GM18499 (cell line): Measurements from ENCODE around the gene BAZ2B.
"Not testable (repeated sequence)": the region's sequence is repeated elsewhere in the genome, so short reads cannot be mapped to it uniquely, and the experiment has no call there.

Experiments
- ATAC-seq: cut with Tn5 transposase; IDR thresholded peaks from one replicate; pipeline ENCODE4 v1.9.1; 2021; ENCODE audit warnings: moderate number of reproducible peaks; ENCODE audit not compliant: insufficient read depth, unreplicated experiment

The BAZ2B gene

DNA sequence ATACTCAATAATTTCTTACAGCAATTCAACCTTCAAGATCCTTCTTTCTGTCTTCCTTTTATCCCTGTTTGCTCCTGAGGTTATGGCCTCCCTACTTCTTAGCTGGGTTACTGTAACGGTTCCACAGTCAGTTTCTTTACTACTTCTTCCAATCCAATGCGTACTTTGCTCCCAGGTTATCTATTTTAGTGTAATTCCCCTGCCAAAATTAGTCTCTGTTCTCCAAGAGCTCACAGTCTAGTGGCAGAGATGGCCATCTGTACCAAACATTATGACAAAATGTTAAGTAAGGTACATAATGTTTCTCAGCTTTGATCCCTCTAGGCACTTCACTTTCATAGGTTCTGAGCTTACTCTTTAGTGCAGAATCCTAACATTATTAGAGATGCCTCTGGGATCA, 244.8 kb downstream of the BAZ2B start:
- ATAC-seq: no peak

DNA sequence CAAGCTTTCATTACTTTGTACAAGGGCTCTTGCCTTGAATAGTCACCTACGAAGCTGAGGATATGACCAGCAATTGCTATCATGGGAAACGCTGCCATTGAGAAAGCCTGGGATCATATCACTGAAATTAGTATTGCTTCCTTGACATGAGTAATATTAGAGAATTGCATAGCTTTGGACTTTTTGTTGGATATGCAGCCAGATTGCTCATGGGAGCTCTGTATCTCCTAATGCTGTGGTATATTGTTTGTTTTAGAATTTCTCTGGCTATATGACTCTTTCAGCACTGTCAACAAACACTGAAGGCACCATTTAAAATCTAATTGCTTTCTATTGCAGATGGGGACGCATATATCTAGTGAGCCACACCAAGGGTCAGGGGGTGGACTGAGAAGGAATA, 249.8 kb downstream of the BAZ2B start:
- ATAC-seq: no peak

DNA sequence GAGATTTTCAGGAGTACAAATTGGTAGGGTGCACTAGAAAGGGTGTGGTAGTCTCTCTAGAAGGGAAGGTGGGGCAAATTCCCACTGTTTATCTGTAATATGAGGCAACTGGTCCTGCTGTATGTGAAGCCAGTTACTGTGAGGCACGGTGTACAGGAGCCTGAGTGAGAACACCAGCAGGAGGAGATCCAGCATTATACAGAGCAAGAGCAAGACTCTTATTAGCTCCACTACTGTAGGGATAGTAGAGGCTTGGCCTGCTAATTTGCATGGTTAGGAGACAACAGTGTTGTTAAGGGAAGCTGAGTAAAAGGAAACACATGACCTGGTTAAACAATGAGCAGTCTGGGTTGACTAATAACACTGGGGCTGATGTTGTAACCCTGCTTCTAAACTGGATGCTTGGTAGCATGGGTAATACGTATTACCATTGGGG, 253.5 kb downstream of the BAZ2B start:
- ATAC-seq: no peak

DNA sequence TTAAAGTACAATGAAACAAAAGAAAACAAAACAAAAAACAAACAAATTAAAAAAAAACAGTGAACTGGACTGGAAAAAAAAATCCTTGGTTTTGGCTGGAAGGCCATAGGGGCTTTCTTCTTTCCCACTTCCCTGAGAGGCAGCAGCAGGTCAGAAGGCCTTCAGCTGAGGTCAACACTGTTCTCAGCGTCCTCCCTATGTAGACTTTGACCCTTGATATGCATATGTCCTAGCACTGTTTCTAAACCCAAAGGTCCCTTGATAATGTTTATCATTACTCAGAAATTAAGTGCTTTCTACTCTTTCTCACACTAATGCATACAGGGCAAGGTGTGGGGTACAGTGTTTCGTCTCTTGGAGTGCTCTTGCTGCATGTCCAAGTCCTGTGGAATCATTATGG, 254.3 kb downstream of the BAZ2B start:
- ATAC-seq: no peak

DNA sequence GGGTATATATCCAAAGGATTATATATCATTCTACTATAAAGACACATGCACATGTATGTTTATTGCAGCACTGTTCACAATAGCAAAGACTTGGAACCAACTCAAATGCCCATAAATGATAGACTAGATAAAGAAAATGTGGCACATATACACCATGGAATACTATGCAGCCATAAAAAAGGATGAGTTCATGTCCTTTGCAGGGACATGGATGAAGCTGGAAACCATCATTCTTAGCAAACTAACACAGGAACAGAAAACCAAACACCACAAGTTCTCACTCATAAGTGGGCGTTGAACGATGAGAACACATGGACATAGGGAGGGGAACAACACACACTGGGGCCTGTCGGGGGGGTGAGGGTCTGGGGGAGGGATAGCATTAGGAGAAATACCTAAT, 254.7 kb downstream of the BAZ2B start:
- not testable (repeated sequence) for ATAC-seq

DNA sequence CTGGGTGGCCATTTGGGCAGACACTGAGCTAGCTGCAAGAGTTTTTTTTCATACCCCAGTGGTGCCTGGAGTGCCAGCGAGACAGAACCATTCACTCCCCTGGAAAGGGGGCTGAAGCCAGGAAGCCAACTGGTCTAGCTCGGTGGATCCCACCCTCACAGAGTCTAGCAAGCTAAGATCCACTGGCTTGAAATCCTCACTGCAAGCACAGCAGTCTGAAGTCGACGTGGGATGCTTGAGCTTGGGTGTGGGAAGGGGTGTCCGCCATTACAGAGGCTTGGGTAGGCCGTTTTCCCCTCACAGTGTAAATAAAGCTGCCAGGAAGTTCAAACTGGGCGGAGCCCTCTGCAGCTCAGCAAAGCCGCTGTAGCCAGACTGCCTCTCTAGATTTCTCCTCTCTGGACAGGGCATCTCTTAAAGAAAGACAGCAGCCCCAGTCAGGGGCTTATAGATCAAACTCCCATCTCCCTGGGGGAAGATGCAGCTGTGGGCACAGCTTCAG, 260.2 kb downstream of the BAZ2B start:
- ATAC-seq: no peak

DNA sequence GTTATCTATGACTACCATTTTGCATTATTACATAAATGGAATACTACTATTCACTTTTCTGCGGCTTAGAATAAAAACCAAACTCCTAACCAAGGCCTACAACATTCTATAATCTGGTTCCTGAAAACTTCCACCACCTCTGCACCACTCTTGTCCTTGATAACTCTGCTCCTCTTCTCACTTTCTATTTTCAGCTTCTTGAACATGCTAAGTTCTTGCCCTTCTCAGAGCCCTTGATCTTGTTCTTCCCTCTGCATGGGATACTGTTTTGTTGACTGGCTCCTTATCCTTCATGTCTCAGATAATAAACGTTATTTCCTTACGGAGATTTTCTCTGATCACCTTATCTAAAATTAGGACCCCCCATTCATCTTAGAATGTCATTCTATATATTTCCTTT, 264.4 kb downstream of the BAZ2B start:
- no peak for ATAC-seq

DNA sequence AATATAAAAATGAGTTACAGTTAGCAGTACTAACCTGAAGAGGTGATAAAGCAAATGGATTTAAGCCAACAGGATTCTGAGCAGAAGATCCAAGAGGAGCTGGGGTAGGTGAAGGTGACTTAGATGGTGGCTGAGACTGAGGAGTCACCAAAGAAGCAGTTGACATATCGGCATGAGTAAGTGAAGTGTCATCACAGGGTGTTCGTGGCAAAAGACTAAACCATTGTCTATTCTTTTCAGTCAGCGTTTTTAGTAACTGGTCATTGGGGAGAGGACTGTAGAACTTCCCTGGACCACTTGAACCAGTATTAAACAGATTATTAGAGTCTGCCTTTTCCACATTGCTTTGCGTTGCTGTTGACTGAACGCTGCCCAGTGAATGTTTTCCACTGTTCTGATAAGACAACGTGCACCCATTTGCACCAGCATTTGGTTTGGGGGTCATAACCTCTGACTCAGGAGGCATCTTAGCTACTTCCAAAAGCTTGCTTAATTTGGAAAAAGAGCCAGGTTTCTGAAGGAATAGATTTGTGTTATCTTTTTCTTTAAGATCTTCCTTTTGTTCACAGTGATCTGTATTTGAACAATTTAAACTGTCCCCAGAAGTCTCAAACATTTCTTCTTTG, 266.6 kb downstream of the BAZ2B start:
- ATAC-seq: no peak

DNA sequence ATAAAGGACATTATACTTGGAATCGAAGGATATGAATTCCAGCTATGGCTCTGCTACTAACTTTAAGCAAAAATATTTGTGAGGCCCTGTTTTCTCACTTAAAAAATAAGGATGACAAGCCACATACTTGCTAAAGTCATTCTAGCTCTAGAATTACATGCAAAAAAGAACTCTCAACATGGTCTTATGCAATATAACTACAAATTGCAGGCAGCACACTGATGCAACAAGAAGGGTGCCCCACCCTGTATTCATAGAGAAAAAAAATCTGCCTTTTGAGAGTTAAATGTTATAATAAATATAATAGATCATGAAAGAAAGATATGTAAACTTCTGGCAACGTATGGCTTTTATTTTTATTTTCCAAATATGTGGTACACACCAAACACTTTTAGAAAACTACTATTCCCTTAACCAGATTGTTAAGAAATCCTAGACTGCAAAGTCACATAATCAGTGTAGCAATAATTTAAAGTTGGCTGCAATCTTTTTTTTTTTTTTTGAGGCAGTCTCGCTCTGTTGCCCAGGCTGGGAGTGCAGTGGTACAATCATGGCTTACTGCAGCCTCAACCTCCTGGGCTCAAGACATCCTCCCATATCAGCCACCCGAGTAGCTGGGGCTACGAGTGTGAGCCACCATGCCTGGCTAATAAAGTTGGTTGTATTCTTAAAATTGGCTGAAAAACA, 289.6 kb downstream of the BAZ2B start:
- no peak for ATAC-seq

DNA sequence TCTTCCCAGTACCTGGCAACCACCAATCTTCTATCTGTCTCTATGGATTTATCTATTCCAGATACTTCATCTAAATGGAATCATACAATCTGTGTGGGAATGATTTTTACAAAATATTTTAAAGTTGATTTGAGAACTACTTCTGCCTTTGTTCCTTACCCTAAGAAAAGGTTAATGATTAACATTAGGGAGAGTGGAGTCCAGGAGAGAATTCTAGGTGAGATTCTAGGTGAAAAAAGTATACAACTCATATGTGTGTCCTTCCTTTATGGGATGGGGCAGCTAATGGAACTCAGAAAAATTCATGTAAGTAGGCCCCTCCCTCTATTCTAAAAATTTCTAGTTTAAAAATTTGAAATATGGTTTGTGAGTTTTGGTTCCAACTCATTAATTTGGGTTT, 293.9 kb downstream of the BAZ2B start:
- no peak for ATAC-seq

DNA sequence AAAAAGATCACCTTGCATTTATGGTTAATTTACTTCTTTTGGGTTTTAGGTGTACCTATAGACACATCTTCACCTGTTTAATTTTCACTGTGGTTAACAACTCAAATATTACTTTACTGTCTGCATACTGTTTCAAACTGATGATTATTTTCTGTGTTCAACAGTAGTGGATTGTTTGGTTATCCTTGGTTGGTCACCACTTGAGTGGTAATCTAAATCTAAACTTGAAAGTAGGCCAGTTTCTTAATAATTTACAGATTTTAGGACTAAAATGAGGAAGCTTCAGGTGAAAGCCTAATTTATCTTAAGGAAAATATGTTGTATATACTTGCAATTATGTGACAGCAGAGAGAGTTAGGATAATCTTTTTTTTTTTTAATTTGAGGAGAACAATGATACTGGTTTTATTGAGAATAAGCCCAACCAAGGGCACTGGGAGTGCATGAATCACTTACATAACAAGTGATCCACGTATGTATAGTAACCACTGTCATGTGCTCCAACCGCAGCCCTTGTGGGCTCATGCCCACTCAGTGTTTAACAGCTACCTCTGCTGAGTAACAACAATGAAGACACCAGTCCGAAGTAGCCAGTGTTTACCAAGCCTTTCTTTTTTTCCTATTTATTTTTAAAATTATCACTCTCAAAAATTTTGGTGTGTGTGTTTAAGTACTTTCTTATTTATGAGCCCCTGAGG, 298.8 kb downstream of the BAZ2B start:
- no peak for ATAC-seq

DNA sequence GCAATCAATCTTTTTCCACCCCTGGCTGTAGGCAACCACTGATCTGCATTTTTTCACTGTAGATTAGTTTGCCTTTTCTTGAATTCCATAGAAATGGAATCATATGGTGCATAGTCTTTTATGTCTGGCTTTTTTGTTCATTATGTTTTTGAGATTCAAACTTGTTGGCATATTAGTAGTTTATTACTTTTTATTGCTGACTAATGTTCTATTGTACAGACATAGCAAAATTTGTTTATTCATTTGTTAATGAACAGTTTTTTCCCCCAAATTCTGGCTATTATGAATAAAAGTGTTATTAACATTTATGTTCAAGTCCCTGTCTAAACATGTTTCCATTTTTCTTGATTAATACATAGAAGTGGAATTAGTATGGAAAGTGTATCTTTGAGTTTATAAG, 308.4 kb downstream of the BAZ2B start:
- ATAC-seq: no peak

DNA sequence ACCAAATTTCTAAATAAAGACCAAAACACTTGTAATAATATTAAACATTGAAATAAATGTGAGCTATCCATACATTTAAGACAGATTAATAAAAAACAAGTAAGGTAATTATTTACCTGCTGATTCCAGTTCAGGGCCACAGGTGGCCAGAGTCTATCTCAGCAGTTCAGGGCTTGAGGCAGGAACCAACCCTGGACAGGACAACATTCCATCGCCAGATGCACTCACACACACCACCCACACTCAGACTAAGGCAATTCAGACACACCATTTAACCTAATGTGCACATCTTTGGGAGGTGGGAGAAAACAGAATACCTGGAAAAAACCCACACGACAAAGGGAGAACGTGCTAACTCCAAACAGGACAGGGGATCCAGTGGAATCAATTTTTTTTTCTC, 315.8 kb downstream of the BAZ2B start:
- no peak for ATAC-seq

DNA sequence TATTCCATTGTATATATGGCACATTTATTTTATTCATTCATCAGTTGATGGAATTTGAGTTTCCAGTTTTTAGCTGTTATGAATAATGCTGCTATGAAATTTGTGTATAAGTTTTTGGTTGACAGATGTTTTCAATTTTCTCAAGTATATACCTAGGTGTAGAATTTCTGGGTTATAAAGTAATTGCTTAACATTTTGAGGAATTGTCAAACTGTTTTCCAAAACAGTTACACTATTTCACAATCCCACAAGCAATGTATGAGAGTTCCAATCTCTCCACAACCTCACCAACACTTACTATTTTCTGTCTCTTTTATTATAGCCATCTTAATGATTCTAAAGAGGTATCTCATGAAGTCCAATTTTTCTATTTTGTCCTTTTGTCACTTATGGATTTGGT, 317.4 kb downstream of the BAZ2B start:
- ATAC-seq: no peak

DNA sequence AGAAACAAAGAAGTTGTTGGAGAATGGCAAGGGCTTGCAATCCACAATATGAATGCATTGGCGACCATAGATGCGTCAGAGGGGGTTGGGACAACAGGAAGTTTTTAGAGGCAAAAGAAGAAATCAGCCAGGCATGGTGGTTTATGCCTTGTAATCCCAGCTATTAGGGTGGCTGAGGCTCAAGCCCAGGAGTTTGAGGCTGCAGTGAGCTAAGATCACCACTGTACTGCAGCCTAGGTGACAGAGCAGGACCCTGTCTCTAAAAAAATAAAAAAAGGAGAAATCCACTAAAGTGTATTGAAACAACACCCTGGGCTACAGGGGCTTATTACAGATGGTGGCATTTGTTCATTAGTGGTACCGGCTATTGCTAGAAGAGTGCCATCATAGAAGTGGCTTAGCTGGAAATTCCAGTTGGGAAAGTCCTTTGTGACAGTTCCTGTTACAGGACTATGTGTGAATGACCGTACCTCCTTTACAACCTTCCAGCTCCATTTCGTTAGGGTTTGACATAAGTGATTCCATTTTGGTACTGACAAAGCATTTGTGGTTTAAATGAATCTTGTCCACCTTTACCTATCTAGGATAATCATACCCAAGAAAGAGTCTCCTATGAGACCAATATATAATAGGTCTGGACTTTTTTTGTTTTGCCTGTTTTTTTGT, 319.2 kb downstream of the BAZ2B start:
- no peak for ATAC-seq

DNA sequence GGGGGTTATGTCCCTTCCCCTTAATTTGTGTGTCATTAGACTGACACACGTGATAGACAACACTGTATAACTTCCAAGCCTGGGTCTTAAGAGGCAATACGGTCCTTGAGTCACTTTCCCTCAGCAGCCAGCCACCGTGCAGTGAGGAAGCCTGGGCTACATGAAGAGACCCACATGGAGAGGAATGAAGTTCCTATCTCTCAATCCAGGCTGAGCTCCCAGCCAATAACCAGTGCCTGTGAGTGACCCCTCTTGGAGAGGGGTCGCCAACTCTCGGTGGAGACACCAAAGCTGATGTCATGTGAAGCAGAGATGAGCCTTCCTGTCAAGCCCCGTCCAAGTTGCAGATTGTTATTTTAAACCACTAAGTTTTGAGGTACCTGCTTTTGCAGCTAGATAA, 324.2 kb downstream of the BAZ2B start:
- no peak for ATAC-seq

DNA sequence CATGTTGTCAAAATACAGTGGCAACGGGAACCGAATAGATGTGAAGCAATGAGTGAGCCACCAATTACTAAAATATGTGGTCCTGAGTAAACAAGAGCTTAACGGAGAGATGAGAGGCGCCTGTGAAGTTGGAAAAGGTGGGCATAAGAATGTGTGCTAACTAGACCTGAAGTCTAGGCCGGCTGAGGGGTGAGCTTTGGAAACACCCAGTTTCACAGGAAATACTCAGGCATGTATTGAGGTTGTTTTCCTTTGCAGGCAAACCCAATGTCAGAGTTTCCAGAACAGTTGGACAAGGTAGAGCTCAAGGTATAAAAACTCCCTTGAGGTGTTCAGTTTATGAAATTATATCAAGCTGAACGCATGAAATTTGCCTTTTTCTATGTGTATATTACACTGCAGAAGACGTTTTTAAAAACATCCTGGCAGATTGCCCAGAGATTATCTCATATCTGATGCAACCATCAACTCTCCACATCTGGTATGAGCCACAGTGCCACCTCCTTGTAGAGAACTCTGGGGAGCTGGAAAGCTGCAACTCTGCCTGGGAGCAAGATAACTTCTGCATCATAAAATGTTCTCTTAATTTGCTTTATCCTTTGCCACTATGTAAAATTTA, 325.9 kb downstream of the BAZ2B start:
- no peak for ATAC-seq

DNA sequence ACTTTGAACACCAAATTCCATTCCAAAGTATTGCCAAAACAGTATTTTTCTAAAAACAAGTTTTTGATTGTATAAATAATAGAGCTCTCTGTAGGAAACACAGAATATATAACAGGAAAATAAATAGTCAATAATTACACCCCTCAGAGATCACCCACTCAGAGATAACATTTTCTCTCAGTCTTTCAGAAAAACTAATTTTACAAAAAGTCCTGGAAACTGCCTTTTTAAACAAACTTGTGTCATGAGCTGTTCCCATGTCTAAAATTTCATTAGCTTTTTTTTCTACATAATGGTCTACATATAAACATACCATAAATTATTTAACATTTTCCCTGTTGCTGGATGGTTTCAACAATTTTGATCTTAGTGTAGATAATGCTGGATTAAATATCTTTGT, 328.6 kb downstream of the BAZ2B start:
- ATAC-seq: no peak

DNA sequence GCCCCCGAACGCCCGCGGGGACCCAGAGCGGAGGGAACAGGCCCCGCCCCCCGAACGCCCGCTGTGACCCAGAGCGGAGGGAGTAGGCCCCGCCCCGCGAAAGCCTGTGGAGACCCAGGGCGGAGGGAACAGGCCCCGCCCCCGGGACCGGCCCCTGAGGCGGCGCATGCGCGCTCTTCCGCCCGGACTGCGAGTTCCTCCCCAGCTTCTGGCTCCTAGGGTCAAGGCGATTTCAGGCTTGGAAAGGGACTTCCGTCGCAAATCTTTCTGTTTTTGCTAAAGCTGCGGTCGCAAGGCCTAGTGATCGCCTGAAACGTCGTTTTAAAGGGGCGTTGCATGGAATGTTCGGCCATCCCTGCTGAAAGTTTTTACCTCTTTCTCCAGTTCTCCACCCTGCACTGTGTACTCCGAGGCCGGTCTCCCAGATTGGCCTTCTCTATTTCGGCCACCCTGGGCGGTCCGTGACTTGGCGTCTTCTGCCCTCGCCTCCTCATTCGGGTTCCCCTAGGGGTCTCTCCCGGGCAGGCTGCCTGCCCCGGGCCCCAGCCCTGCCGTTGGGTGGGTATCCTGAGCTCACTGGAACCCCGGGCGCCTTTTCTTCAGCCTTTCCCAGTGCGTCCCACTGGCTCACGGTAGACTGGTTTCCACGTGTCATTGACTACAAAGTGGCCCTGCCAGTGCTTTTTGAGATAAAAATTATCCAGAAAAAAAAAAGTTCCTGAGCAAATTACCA, 329.5 kb downstream of the BAZ2B start:
- ATAC-seq: peak; percentile 50
